Gastroesophageal sphincter (tissue), 4 donors: ENCODE data around the gene IL18R1. TPM values are rescaled to one million over a fixed set of nuclear protein-coding genes. Genes with fewer than 3 reads are reported as not detected.

Experiments used
- ATAC-seq: fragments of 150-250 bp; one replicate; pipeline ENCODE4 v1.9.1; 2016; ENCODE audit warnings: mild to moderate bottlenecking, moderate library complexity
- H3K27ac ChIP-seq, 4 donors: fragments of 200-600 bp; sonication (generic) in 3 of 4; 1 replicate in 3 of 4; 2 replicates in 1 of 4; pipeline ENCODE4 v1.5.1; 2016 to 2019
- H3K27me3 ChIP-seq: fragments of 200-600 bp; sonication (generic); one replicate; pipeline ENCODE4 v1.5.1; 2019
- H3K36me3 ChIP-seq, 2 donors: fragments of 200-600 bp; sonication (generic); one replicate each; pipeline ENCODE4 v1.5.1; 2019; ENCODE audit warnings: control low read depth in 1 of 2
- H3K4me1 ChIP-seq, 3 donors: fragments of 200-600 bp; sonication (generic); 1 replicate in 2 of 3; 2 replicates in 1 of 3; pipeline ENCODE4 v1.5.1; 2016 to 2019; ENCODE audit warnings: control low read depth in 2 of 3
- H3K4me3 ChIP-seq, 2 donors: fragments of 200-600 bp; sonication (generic); one replicate each; pipeline ENCODE4 v1.5.1; 2019; ENCODE audit warnings: mild to moderate bottlenecking in 1 of 2, moderate library complexity in 1 of 2
- H3K9me3 ChIP-seq, 3 donors: fragments of 200-600 bp; sonication (generic); one replicate each; pipeline ENCODE4 v1.5.1; 2017 to 2019; ENCODE audit warnings: control low read depth in 2 of 3
- EP300 ChIP-seq: sonication (generic); formaldehyde crosslinking; IDR thresholded peaks from one replicate; pipeline ENCODE4 v1.6.1; 2017; ENCODE audit warnings: antibody characterized with exemption, mild to moderate bottlenecking
- POLR2A ChIP-seq, 2 donors: fragments of 450-650 bp; IDR thresholded peaks; one replicate each; pipeline ENCODE4 v1.6.1; 2017; ENCODE audit warnings: antibody characterized with exemption in 2 of 2, mild to moderate bottlenecking in 2 of 2, moderate library complexity in 1 of 2
- POLR2AphosphoS5 ChIP-seq: sonication (generic); formaldehyde crosslinking; IDR thresholded peaks from one replicate; pipeline ENCODE4 v1.6.1; 2017; ENCODE audit warnings: antibody characterized with exemption
- WGBS, 2 donors: methylation state at CpG; one replicate each; pipeline ENCODE4 v1.1.5; 2018; ENCODE audit warnings: low coverage in 1 of 2; 5-methylcytosine and 5-hydroxymethylcytosine counted together
- total RNA-seq, 4 donors: library from RNA; depleted of rRNA; stranded (reverse); fragments of >200 nt; gene quantifications; one replicate each; pipeline ENCODE4 v1.1.0, GENCODE V29; 2016
- TF ChIP-seq, protein P1 (sequence below), 4 experiments: fragments of 200-600 bp in 2 of 4; fragments of 450-650 bp in 2 of 4; sonication (generic) in 1 of 4; IDR thresholded peaks; one replicate each; pipeline ENCODE4 v1.5.1; 2017 to 2019; ENCODE audit warnings: antibody characterized with exemption in 4 of 4, mild to moderate bottlenecking in 2 of 4, moderate library complexity in 2 of 4

The IL18R1 gene
- total RNA-seq, 4 donors from 2014 or later = 2.1 to 14.9 (median 5.0) TPM

- no peaks in the 10 kb centered on the region for H3K36me3 ChIP-seq
- no peak overlapping the region for H3K27ac ChIP-seq
- H3K27me3 ChIP-seq = no peaks in the 10 kb centered on the region
- WGBS, 2 donors = 71 to 88% methylated on average over 3 to 5 of the region's 5 CpGs
- no peaks in the 10 kb centered on the region for H3K4me1 ChIP-seq
- ATAC-seq = no peak
- H3K4me3 ChIP-seq = no peak overlapping the region
- no peaks in the 10 kb centered on the region for H3K9me3 ChIP-seq
- TF ChIP-seq EP300 = no peak
- TF ChIP-seq POLR2A (IDR thresholded peaks at IDR 0.05) = no peak
- TF ChIP-seq, protein P1, sequence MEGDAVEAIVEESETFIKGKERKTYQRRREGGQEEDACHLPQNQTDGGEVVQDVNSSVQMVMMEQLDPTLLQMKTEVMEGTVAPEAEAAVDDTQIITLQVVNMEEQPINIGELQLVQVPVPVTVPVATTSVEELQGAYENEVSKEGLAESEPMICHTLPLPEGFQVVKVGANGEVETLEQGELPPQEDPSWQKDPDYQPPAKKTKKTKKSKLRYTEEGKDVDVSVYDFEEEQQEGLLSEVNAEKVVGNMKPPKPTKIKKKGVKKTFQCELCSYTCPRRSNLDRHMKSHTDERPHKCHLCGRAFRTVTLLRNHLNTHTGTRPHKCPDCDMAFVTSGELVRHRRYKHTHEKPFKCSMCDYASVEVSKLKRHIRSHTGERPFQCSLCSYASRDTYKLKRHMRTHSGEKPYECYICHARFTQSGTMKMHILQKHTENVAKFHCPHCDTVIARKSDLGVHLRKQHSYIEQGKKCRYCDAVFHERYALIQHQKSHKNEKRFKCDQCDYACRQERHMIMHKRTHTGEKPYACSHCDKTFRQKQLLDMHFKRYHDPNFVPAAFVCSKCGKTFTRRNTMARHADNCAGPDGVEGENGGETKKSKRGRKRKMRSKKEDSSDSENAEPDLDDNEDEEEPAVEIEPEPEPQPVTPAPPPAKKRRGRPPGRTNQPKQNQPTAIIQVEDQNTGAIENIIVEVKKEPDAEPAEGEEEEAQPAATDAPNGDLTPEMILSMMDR (IDR thresholded peaks at IDR 0.05) = no peak
- TF ChIP-seq POLR2AphosphoS5 = no peak
These were observed 66.5 kb downstream of the IL18R1 start for GRCh38 chr2:102421890-102422759.

GRCh38 chr2:102422910-102423309 lies 67.3 kb downstream of the IL18R1 start, which contains the start of gene IL18RAP:
TSS of gene IL18RAP (plus strand) at chr2:102423160. CDS start at chr2:102423278, 118 bp downstream.
- H3K9me3 ChIP-seq = no peaks in the 10 kb centered on the region
- no peaks in the 10 kb centered on the region for H3K4me1 ChIP-seq
- ATAC-seq = no peak
- WGBS, 2 donors = 49 to 51% methylated on average over 3 of the region's 3 CpGs
- H3K27ac ChIP-seq = no peak within 1 kb of the TSS
- H3K27me3 ChIP-seq = no peaks in the 10 kb centered on the region
- no peak within 1 kb of the TSS for H3K4me3 ChIP-seq
- H3K36me3 ChIP-seq = no peaks in the 10 kb centered on the region
- TF ChIP-seq, protein P1 (IDR thresholded peaks at IDR 0.05) = no peak
- TF ChIP-seq EP300 (no peak), POLR2A (IDR thresholded peaks at IDR 0.05) (no peak), POLR2AphosphoS5 (no peak)

DNA sequence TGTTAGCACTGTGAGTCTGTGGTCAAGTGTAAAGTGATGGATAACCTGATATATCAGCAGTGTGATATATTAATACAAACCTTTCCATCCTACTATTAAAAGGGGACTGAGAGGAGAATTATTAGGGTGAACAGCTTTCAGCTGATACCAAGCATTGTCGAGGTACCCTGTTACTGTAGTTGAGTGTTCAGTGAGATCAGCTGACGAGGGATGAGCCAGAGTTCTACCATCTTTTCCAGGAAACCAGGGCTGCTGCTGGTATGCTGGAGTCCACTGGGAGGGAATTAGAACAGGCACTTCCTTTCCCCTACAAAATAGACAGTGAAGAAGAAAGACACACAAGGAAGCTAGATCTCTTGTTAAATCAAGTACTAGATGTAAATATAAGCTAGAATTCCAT lies 67.8 kb downstream of the IL18R1 start:
- no peaks in the 10 kb centered on the region for H3K9me3 ChIP-seq
- TF ChIP-seq EP300 = no peak
- TF ChIP-seq, protein P1 (IDR thresholded peaks at IDR 0.05) = no peak
- no peak overlapping the region for H3K27ac ChIP-seq
- H3K4me1 ChIP-seq = no peaks in the 10 kb centered on the region
- ATAC-seq = no peak
- no peak overlapping the region for H3K4me3 ChIP-seq
- H3K36me3 ChIP-seq = no peaks in the 10 kb centered on the region
- H3K27me3 ChIP-seq = no peaks in the 10 kb centered on the region
- 82 to 90% methylated on average over 2 of the region's 2 CpGs for WGBS, 2 donors

GRCh38 chr2:102424754-102425153 lies 69.2 kb downstream of the IL18R1 start:
- H3K36me3 ChIP-seq = no peaks in the 10 kb centered on the region
- no peaks in the 10 kb centered on the region for H3K9me3 ChIP-seq
- 57% methylated on average over 3 of the region's 3 CpGs for WGBS, 2 donors
- TF ChIP-seq, protein P1 (IDR thresholded peaks at IDR 0.05) = no peak
- no peak for TF ChIP-seq POLR2AphosphoS5
- TF ChIP-seq EP300 = no peak
- no peak for TF ChIP-seq POLR2A (IDR thresholded peaks at IDR 0.05)
- H3K27ac ChIP-seq = no peak overlapping the region
- H3K27me3 ChIP-seq = no peaks in the 10 kb centered on the region
- ATAC-seq = no peak
- H3K4me3 ChIP-seq = no peak overlapping the region
- no peaks in the 10 kb centered on the region for H3K4me1 ChIP-seq
